ENCODE data around the gene CATSPERE. TPM values are rescaled to one million over a fixed set of nuclear protein-coding genes. Genes with fewer than 3 reads are reported as not detected.

Gene CATSPERE
- total and polyA plus RNA-seq, 5 donors from 2014 or later, result 0.49 to 0.58 TPM; not detected in 3

DNA sequence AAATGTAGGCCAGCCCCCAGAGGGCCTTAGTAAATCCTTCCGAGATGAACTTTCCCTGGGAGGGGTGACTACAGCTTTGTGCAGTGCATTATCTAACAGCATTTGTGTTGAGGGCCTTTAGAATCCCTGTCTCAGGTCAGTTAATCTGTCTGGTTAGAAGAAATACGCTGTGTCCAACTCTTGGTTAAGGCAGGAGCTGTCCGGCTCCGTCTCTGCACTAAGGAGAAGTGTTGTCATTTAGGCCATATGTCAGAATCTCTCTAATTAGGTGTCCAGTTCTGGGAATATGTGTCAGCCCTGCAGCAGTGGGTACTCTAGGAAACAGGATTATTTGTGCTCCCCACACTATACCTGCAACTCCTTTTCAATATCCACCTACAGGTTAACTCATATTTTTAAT, 124.8 kb downstream of the CATSPERE start:
- H3K27ac ChIP-seq (ENCODE audit: insufficient read depth, low read length, poor library complexity, severe bottlenecking), result no peak overlapping the region
- no peaks in the 10 kb centered on the region for H3K9me3 ChIP-seq (ENCODE audit: control insufficient read depth in 2 of 2, low read length in 2 of 2)
- Mint-ChIP-seq H3K27ac (no peak overlapping the region), H3K4me1 (no peaks in the 10 kb centered on the region), H3K36me3 (no peaks in the 10 kb centered on the region), H3K27me3 (peaks cover 6% of the 10 kb centered on the region), H3K9me3 (peaks cover 0 to 1% (median 0%) of the 10 kb centered on the region in 7 donors), H3K4me3 (no peak overlapping the region)
- no peaks in the 10 kb centered on the region for H3K4me1 ChIP-seq (ENCODE audit: control insufficient read depth, insufficient read depth, low read length, poor library complexity, severe bottlenecking)
- no peak overlapping the region for H3K4me3 ChIP-seq (ENCODE audit: low read depth, low read length)
- no peak for ATAC-seq (ENCODE audit: low read depth in 2 of 2)
- no peaks in the 10 kb centered on the region for H3K36me3 ChIP-seq (ENCODE audit: control insufficient read depth, insufficient read depth, low read length)
- H3K27me3 ChIP-seq (ENCODE audit: control insufficient read depth, insufficient read depth, low read length), result no peaks in the 10 kb centered on the region
- no peak for DNase-seq

DNA sequence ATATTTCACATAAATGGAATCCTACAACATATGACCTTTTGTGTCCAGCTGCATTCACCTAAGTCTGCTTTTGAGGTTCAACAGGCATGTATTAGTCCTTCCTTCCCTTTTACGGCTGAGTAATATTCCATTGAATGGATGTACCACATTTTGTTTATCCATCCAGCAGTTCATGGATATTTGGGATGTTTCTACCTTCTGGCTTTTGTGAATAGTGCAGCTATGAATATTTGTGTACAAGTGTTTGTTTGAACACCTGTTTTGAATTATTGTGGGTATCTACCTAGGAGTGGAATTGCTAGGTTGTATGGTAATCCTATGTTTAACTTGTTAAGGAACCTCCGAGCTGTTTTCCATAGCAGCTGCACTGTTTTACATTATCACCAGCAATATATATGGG, 129.6 kb downstream of the CATSPERE start:
- Histone ChIP-seq H3K27ac (ENCODE audit: insufficient read depth, low read length, poor library complexity, severe bottlenecking) (no peak overlapping the region), H3K36me3 (ENCODE audit: control insufficient read depth, insufficient read depth, low read length) (no peaks in the 10 kb centered on the region), H3K4me1 (ENCODE audit: control insufficient read depth, insufficient read depth, low read length, poor library complexity, severe bottlenecking) (no peaks in the 10 kb centered on the region), H3K4me3 (ENCODE audit: low read depth, low read length) (no peak overlapping the region), H3K9me3 (ENCODE audit: control insufficient read depth in 2 of 2, low read length in 2 of 2) (no peaks in the 10 kb centered on the region), H3K27me3 (ENCODE audit: control insufficient read depth, insufficient read depth, low read length) (no peaks in the 10 kb centered on the region)
- ATAC-seq (ENCODE audit: low read depth in 2 of 2), result no peak
- peaks cover 0 to 4% (median 0%) of the 10 kb centered on the region in 7 donors for H3K9me3 Mint-ChIP-seq
- no peak for DNase-seq
- H3K27ac Mint-ChIP-seq, result no peak overlapping the region
- H3K36me3 Mint-ChIP-seq, result no peaks in the 10 kb centered on the region
- H3K4me1 Mint-ChIP-seq, result no peaks in the 10 kb centered on the region
- H3K4me3 Mint-ChIP-seq, result no peak overlapping the region
- H3K27me3 Mint-ChIP-seq, result peaks cover 6% of the 10 kb centered on the region

DNA sequence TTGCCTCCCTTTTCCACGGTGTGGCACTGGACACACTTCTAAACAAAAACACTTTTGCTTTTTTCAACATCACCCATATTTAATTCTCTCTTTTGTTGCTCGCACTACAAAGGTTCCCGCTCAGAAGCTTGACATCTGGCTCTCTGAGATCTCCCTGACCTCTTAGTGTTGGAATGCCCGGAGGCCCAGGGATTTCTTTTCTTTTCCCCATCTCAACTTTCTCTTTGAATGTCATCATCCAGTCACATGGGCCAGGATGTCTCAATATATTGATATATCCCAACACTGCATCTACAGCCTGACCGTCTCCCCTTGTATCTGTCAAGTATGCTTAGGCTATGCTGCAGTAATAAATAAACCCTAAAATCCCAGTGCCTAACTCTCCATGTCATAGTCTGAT, 137.5 kb downstream of the CATSPERE start:
- Mint-ChIP-seq H3K36me3 (no peaks in the 10 kb centered on the region), H3K27ac (peak overlapping the region in 1 of 3 donors; percentile 86), H3K27me3 (no peaks in the 10 kb centered on the region), H3K4me1 (peaks cover 12 to 16% (median 13%) of the 10 kb centered on the region in 4 donors), H3K9me3 (peaks cover 0 to 2% (median 0%) of the 10 kb centered on the region in 7 donors), H3K4me3 (no peak overlapping the region)
- Histone ChIP-seq H3K4me3 (ENCODE audit: low read depth, low read length) (no peak overlapping the region), H3K36me3 (ENCODE audit: control insufficient read depth, insufficient read depth, low read length) (no peaks in the 10 kb centered on the region), H3K4me1 (ENCODE audit: control insufficient read depth, insufficient read depth, low read length, poor library complexity, severe bottlenecking) (peaks cover 6% of the 10 kb centered on the region), H3K27me3 (ENCODE audit: control insufficient read depth, insufficient read depth, low read length) (no peaks in the 10 kb centered on the region), H3K9me3 (ENCODE audit: control insufficient read depth in 2 of 2, low read length in 2 of 2) (no peaks in the 10 kb centered on the region), H3K27ac (ENCODE audit: insufficient read depth, low read length, poor library complexity, severe bottlenecking) (no peak overlapping the region)
- no peak for ATAC-seq (ENCODE audit: low read depth in 2 of 2)
- no peak for DNase-seq

DNA sequence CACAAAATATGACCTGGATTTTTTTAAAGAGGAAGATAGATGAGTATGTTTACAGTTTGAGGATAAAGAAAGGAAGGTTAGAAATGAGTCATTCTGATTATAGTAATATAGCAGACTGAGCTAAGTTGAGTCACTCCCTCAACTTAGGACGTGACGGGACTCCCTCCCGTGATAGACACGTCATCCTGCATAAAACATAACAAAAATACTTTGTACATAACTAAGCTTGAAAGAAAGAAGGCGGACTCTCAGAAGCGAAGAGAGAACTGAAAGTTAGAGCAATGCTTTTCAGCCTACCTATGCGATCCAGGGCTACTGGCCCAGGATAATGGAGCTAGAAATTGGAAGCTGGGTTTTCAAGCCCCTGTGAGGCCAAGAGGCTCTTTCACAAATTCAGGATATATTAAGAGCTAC, 138.9 kb downstream of the CATSPERE start:
- Histone ChIP-seq H3K36me3 (ENCODE audit: control insufficient read depth, insufficient read depth, low read length) (no peaks in the 10 kb centered on the region), H3K27ac (ENCODE audit: insufficient read depth, low read length, poor library complexity, severe bottlenecking) (peak overlapping the region; percentile 56), H3K9me3 (ENCODE audit: control insufficient read depth in 2 of 2, low read length in 2 of 2) (no peaks in the 10 kb centered on the region), H3K27me3 (ENCODE audit: control insufficient read depth, insufficient read depth, low read length) (no peaks in the 10 kb centered on the region), H3K4me1 (ENCODE audit: control insufficient read depth, insufficient read depth, low read length, poor library complexity, severe bottlenecking) (peaks cover 6% of the 10 kb centered on the region), H3K4me3 (ENCODE audit: low read depth, low read length) (peak overlapping the region; percentile 54)
- H3K36me3 Mint-ChIP-seq, result no peaks in the 10 kb centered on the region
- H3K27ac Mint-ChIP-seq, result peak overlapping the region; percentile 30 to 92 (median 86)
- peaks cover 0 to 2% (median 0%) of the 10 kb centered on the region in 7 donors for H3K9me3 Mint-ChIP-seq
- DNase-seq, result peak; percentile 29 to 89 (median 64)
- peaks cover 12 to 16% (median 13%) of the 10 kb centered on the region in 4 donors for H3K4me1 Mint-ChIP-seq
- peak overlapping the region; percentile 29 to 73 (median 38) for H3K4me3 Mint-ChIP-seq
- ATAC-seq (ENCODE audit: low read depth in 2 of 2), result peak; percentile 96
- no peaks in the 10 kb centered on the region for H3K27me3 Mint-ChIP-seq

DNA sequence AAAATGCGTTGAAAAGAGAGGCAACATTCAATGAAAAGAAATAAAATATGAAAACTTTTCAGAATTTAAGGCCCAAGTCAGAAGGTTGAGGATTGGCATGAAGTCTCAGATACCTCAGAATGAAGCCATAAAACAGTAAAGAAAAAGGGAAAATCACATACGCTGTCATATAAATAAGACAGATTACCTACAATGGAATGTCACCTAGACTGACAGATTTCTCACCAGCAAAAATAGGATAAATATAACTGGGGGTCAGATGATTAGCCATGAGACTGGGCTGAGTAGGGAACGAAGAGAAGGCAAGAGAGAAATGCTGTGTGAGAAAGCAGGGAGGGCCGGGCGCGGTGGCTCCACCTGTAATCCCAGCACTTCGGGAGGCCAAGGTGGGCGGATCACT, 140.3 kb downstream of the CATSPERE start:
- H3K4me3 ChIP-seq (ENCODE audit: low read depth, low read length), result no peak overlapping the region
- no peaks in the 10 kb centered on the region for H3K9me3 ChIP-seq (ENCODE audit: control insufficient read depth in 2 of 2, low read length in 2 of 2)
- Mint-ChIP-seq H3K36me3 (no peaks in the 10 kb centered on the region), H3K4me1 (peaks cover 12 to 16% (median 13%) of the 10 kb centered on the region in 4 donors), H3K27ac (peak overlapping the region in 1 of 3 donors; percentile 60), H3K4me3 (no peak overlapping the region), H3K9me3 (peaks cover 0 to 2% (median 0%) of the 10 kb centered on the region in 7 donors), H3K27me3 (no peaks in the 10 kb centered on the region)
- no peak for ATAC-seq (ENCODE audit: low read depth in 2 of 2)
- no peaks in the 10 kb centered on the region for H3K27me3 ChIP-seq (ENCODE audit: control insufficient read depth, insufficient read depth, low read length)
- H3K4me1 ChIP-seq (ENCODE audit: control insufficient read depth, insufficient read depth, low read length, poor library complexity, severe bottlenecking), result peaks cover 6% of the 10 kb centered on the region
- H3K27ac ChIP-seq (ENCODE audit: insufficient read depth, low read length, poor library complexity, severe bottlenecking), result no peak overlapping the region
- no peaks in the 10 kb centered on the region for H3K36me3 ChIP-seq (ENCODE audit: control insufficient read depth, insufficient read depth, low read length)
- DNase-seq, result no peak

DNA sequence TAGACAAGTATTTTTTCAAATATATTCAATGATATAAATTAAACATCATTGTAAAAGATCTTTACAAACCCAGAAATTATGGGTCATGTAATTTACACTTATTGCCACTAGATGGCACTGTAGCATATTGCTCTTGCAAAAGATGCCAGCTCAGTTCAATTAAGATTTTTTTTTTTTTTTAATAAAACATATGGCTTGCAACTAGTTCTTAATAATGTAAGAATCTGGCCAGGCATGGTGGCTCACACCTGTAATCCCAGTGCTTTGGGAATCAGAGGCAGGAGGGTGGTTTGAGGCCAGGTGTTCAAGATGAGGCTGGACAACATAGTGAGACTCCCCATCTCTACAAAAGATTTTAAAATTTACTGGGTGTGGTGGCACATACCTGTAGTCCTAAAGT, 142.4 kb downstream of the CATSPERE start:
- ATAC-seq (ENCODE audit: low read depth in 2 of 2) (no peak), DNase-seq (peak in 2 of 3 donors; percentile 47 to 49)
- Mint-ChIP-seq H3K36me3 (no peaks in the 10 kb centered on the region), H3K27ac (no peak overlapping the region), H3K4me1 (peaks cover 12 to 16% (median 13%) of the 10 kb centered on the region in 4 donors), H3K4me3 (no peak overlapping the region), H3K27me3 (peaks cover 2% of the 10 kb centered on the region), H3K9me3 (peaks cover 0 to 2% (median 0%) of the 10 kb centered on the region in 7 donors)
- H3K4me3 ChIP-seq (ENCODE audit: low read depth, low read length), result no peak overlapping the region
- no peaks in the 10 kb centered on the region for H3K27me3 ChIP-seq (ENCODE audit: control insufficient read depth, insufficient read depth, low read length)
- no peaks in the 10 kb centered on the region for H3K36me3 ChIP-seq (ENCODE audit: control insufficient read depth, insufficient read depth, low read length)
- no peak overlapping the region for H3K27ac ChIP-seq (ENCODE audit: insufficient read depth, low read length, poor library complexity, severe bottlenecking)
- peaks cover 6% of the 10 kb centered on the region for H3K4me1 ChIP-seq (ENCODE audit: control insufficient read depth, insufficient read depth, low read length, poor library complexity, severe bottlenecking)
- no peaks in the 10 kb centered on the region for H3K9me3 ChIP-seq (ENCODE audit: control insufficient read depth in 2 of 2, low read length in 2 of 2)

DNA sequence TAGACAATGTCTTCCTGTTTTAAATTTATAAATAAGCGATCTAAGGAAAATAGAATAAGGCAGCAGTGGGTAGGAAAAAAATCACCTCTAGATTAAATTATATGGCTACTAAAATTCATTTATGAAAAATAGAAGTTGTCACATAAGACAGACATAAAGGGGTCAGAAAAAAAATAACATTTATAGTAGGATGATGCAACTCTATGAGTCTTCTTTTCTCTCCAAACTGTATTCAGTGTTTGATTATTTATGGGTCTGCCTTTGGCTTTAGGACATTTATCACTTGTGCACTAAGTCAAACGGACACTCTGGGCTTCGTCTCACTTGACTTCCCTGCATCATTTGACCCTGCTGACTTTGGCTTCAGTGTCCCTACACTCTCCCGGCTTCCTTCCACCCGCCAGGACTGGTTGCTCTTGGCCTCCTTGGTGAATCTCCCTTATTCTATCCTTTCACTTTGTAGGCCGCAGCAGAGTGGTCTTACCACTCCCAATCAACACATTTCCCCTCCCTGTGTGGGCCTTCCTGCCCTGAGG, 144.8 kb downstream of the CATSPERE start:
- Histone ChIP-seq H3K36me3 (ENCODE audit: control insufficient read depth, insufficient read depth, low read length) (no peaks in the 10 kb centered on the region), H3K4me1 (ENCODE audit: control insufficient read depth, insufficient read depth, low read length, poor library complexity, severe bottlenecking) (no peaks in the 10 kb centered on the region), H3K27ac (ENCODE audit: insufficient read depth, low read length, poor library complexity, severe bottlenecking) (no peak overlapping the region), H3K4me3 (ENCODE audit: low read depth, low read length) (no peak overlapping the region), H3K9me3 (ENCODE audit: control insufficient read depth in 2 of 2, low read length in 2 of 2) (no peaks in the 10 kb centered on the region), H3K27me3 (ENCODE audit: control insufficient read depth, insufficient read depth, low read length) (no peaks in the 10 kb centered on the region)
- no peaks in the 10 kb centered on the region for H3K36me3 Mint-ChIP-seq
- ATAC-seq (ENCODE audit: low read depth in 2 of 2) (no peak), DNase-seq (no peak)
- no peak overlapping the region for H3K4me3 Mint-ChIP-seq
- no peak overlapping the region for H3K27ac Mint-ChIP-seq
- no peaks in the 10 kb centered on the region for H3K4me1 Mint-ChIP-seq
- peaks cover 0 to 2% (median 0%) of the 10 kb centered on the region in 7 donors for H3K9me3 Mint-ChIP-seq
- peaks cover 5% of the 10 kb centered on the region for H3K27me3 Mint-ChIP-seq

DNA sequence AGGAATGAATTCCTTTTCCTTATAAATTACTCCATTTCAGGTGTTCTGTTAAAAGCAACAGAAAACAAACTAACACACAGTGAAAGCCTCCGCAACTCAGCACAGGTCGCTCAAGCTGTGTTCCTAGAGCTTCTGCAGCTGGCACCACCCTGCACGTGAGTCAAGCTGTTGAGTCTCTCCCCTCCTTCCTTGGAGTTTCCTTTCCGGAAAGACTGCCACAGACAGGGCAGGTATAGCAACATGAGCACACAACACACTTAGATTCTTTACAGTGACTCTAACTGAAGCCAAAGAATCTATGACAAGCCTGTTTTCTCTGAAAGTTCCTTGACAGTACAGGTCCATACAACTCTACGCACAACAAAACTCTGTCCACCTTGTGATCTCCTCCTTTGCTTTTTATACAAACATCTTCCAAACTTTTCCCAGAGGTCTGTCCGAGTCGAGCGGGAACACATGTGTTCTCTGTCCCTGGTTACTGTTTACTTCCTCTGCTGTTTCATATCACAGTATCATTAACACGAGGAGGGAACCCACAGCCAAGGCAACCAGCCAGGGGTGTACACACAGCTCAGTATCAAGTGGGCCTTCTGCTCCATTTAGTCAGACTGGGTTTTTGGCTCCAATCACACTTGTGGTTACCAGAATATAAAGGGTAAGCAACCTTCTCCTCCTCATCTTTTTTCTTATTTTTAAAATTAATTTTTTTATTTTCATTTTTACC, 153.2 kb downstream of the CATSPERE start:
- ATAC-seq (ENCODE audit: low read depth in 2 of 2) (no peak), DNase-seq (no peak)
- Mint-ChIP-seq H3K4me3 (no peak overlapping the region), H3K9me3 (no peaks in the 10 kb centered on the region), H3K27me3 (peaks cover 10% of the 10 kb centered on the region), H3K27ac (no peak overlapping the region), H3K36me3 (no peaks in the 10 kb centered on the region), H3K4me1 (no peaks in the 10 kb centered on the region)
- H3K27me3 ChIP-seq (ENCODE audit: control insufficient read depth, insufficient read depth, low read length), result no peaks in the 10 kb centered on the region
- H3K9me3 ChIP-seq (ENCODE audit: control insufficient read depth in 2 of 2, low read length in 2 of 2), result no peaks in the 10 kb centered on the region
- H3K4me3 ChIP-seq (ENCODE audit: low read depth, low read length), result no peak overlapping the region
- no peaks in the 10 kb centered on the region for H3K36me3 ChIP-seq (ENCODE audit: control insufficient read depth, insufficient read depth, low read length)
- H3K4me1 ChIP-seq (ENCODE audit: control insufficient read depth, insufficient read depth, low read length, poor library complexity, severe bottlenecking), result no peaks in the 10 kb centered on the region
- no peak overlapping the region for H3K27ac ChIP-seq (ENCODE audit: insufficient read depth, low read length, poor library complexity, severe bottlenecking)

Measured in CD4-positive, CD25-positive, alpha-beta regulatory T cell (primary cell).